ENCODE data around the gene RGPD5.
"Not testable (repeated sequence)": the region's sequence is repeated elsewhere in the genome, so short reads cannot be mapped to it uniquely, and the experiment has no call there.

The RGPD5 gene

GRCh38 chr2:109893736-109894135, 99.6 kb downstream of the RGPD5 start:
- H3K27me3 ChIP-seq (ENCODE audit: control insufficient read depth in 2 of 2, insufficient read depth in 2 of 2, low read length in 2 of 2); H3K4me3 ChIP-seq (ENCODE audit: low read length in 2 of 2); H3K27ac ChIP-seq (ENCODE audit: low read depth in 2 of 2, low read length in 2 of 2); H3K9me3 ChIP-seq (ENCODE audit: control insufficient read depth in 2 of 2, low read length in 2 of 2); H3K4me1 ChIP-seq (ENCODE audit: control insufficient read depth in 2 of 2, insufficient read depth in 2 of 2, low read length in 2 of 2); H3K9ac ChIP-seq (ENCODE audit: low read depth in 1 of 2, low read length in 2 of 2); H3K36me3 ChIP-seq (ENCODE audit: control insufficient read depth in 2 of 2, insufficient read depth in 2 of 2, low read length in 2 of 2): not testable (repeated sequence)

DNA sequence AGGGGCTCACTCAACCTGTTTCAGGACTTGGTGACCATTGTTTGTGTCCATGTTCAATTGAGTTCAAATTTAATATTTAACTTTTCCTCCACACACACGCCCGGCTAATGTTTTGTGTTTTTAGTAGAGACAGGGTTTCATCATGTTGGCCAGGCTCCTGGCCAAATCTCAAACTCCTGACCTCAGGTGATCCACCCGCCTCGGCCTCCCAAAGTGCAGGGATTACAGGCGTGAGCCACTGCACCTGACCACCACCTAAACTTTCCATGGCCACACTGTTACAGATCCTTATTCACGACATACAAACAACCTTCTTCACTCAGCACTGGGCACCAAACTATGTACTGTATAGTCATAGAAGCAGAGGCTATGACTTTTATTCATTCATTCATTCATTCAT, 100.0 kb downstream of the RGPD5 start:
- H3K36me3 ChIP-seq (ENCODE audit: control insufficient read depth in 2 of 2, insufficient read depth in 2 of 2, low read length in 2 of 2); H3K4me1 ChIP-seq (ENCODE audit: control insufficient read depth in 2 of 2, insufficient read depth in 2 of 2, low read length in 2 of 2); H3K9ac ChIP-seq (ENCODE audit: low read depth in 1 of 2, low read length in 2 of 2); H3K9me3 ChIP-seq (ENCODE audit: control insufficient read depth in 2 of 2, low read length in 2 of 2); H3K27ac ChIP-seq (ENCODE audit: low read depth in 2 of 2, low read length in 2 of 2); H3K4me3 ChIP-seq (ENCODE audit: low read length in 2 of 2); H3K27me3 ChIP-seq (ENCODE audit: control insufficient read depth in 2 of 2, insufficient read depth in 2 of 2, low read length in 2 of 2): not testable (repeated sequence)

- H3K36me3 ChIP-seq (ENCODE audit: control insufficient read depth in 2 of 2, insufficient read depth in 2 of 2, low read length in 2 of 2); H3K4me1 ChIP-seq (ENCODE audit: control insufficient read depth in 2 of 2, insufficient read depth in 2 of 2, low read length in 2 of 2); H3K9me3 ChIP-seq (ENCODE audit: control insufficient read depth in 2 of 2, low read length in 2 of 2); H3K4me3 ChIP-seq (ENCODE audit: low read length in 2 of 2); H3K27me3 ChIP-seq (ENCODE audit: control insufficient read depth in 2 of 2, insufficient read depth in 2 of 2, low read length in 2 of 2); H3K27ac ChIP-seq (ENCODE audit: low read depth in 2 of 2, low read length in 2 of 2); H3K9ac ChIP-seq (ENCODE audit: low read depth in 1 of 2, low read length in 2 of 2): not testable (repeated sequence)
Measured at GRCh38 chr2:109895090-109895869, 101.2 kb downstream of the RGPD5 start.

GRCh38 chr2:109896212-109896611, 102.1 kb downstream of the RGPD5 start:
- not testable (repeated sequence) for H3K27ac ChIP-seq (ENCODE audit: low read depth in 2 of 2, low read length in 2 of 2); H3K4me1 ChIP-seq (ENCODE audit: control insufficient read depth in 2 of 2, insufficient read depth in 2 of 2, low read length in 2 of 2)

GRCh38 chr2:109897769-109898461, 103.8 kb downstream of the RGPD5 start:
- not testable (repeated sequence) for H3K36me3 ChIP-seq (ENCODE audit: control insufficient read depth in 2 of 2, insufficient read depth in 2 of 2, low read length in 2 of 2); H3K4me3 ChIP-seq (ENCODE audit: low read length in 2 of 2); H3K27me3 ChIP-seq (ENCODE audit: control insufficient read depth in 2 of 2, insufficient read depth in 2 of 2, low read length in 2 of 2); H3K9ac ChIP-seq (ENCODE audit: low read depth in 1 of 2, low read length in 2 of 2); H3K9me3 ChIP-seq (ENCODE audit: control insufficient read depth in 2 of 2, low read length in 2 of 2); H3K27ac ChIP-seq (ENCODE audit: low read depth in 2 of 2, low read length in 2 of 2); H3K4me1 ChIP-seq (ENCODE audit: control insufficient read depth in 2 of 2, insufficient read depth in 2 of 2, low read length in 2 of 2)

More at GRCh38 chr2:109896212-109896611, 102.1 kb downstream of the RGPD5 start:
- H3K9me3 ChIP-seq (ENCODE audit: control insufficient read depth in 2 of 2, low read length in 2 of 2); H3K4me3 ChIP-seq (ENCODE audit: low read length in 2 of 2); H3K9ac ChIP-seq (ENCODE audit: low read depth in 1 of 2, low read length in 2 of 2); H3K27me3 ChIP-seq (ENCODE audit: control insufficient read depth in 2 of 2, insufficient read depth in 2 of 2, low read length in 2 of 2); H3K36me3 ChIP-seq (ENCODE audit: control insufficient read depth in 2 of 2, insufficient read depth in 2 of 2, low read length in 2 of 2): not testable (repeated sequence)

- H3K27ac ChIP-seq (ENCODE audit: low read depth in 2 of 2, low read length in 2 of 2); H3K4me1 ChIP-seq (ENCODE audit: control insufficient read depth in 2 of 2, insufficient read depth in 2 of 2, low read length in 2 of 2); H3K27me3 ChIP-seq (ENCODE audit: control insufficient read depth in 2 of 2, insufficient read depth in 2 of 2, low read length in 2 of 2); H3K9me3 ChIP-seq (ENCODE audit: control insufficient read depth in 2 of 2, low read length in 2 of 2); H3K9ac ChIP-seq (ENCODE audit: low read depth in 1 of 2, low read length in 2 of 2); H3K4me3 ChIP-seq (ENCODE audit: low read length in 2 of 2); H3K36me3 ChIP-seq (ENCODE audit: control insufficient read depth in 2 of 2, insufficient read depth in 2 of 2, low read length in 2 of 2): not testable (repeated sequence)
Measured at GRCh38 chr2:109898462-109899336, 104.6 kb downstream of the RGPD5 start, which contains the start of gene LIMS3. Gene LIMS3, plus strand, starts transcription at chr2:109898688. Its CDS starts 41 bp downstream, at chr2:109898729.

DNA sequence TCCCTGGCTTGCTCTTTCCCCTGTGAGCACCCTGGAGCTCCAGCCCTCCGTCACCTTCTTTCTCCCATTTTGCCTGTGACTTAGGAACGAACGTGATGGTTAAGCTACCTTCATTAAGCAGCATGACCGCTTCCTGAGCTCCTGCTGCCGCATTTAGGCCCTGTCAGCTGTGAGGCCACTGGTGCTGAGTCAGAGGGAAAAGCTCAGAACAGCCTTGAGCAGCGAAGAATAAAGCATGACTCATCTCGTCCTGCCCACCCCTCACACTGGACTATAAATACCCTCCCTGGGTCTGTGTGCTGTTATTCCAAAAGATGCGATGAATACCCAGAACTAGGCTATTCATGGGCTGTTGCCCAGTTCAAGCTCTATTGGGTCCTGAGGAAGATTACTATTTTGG, 111.7 kb downstream of the RGPD5 start:
- H3K4me3 ChIP-seq (ENCODE audit: low read length in 2 of 2); H3K27ac ChIP-seq (ENCODE audit: low read depth in 2 of 2, low read length in 2 of 2); H3K36me3 ChIP-seq (ENCODE audit: control insufficient read depth in 2 of 2, insufficient read depth in 2 of 2, low read length in 2 of 2); H3K4me1 ChIP-seq (ENCODE audit: control insufficient read depth in 2 of 2, insufficient read depth in 2 of 2, low read length in 2 of 2); H3K9me3 ChIP-seq (ENCODE audit: control insufficient read depth in 2 of 2, low read length in 2 of 2); H3K9ac ChIP-seq (ENCODE audit: low read depth in 1 of 2, low read length in 2 of 2); H3K27me3 ChIP-seq (ENCODE audit: control insufficient read depth in 2 of 2, insufficient read depth in 2 of 2, low read length in 2 of 2): not testable (repeated sequence)
